ENCODE data around the gene TASP1. TPM values are rescaled to one million over a fixed set of nuclear protein-coding genes. Genes with fewer than 3 reads are reported as not detected.

The TASP1 gene
- total RNA-seq, 1 experiment from 2014 or later, result 9.5 TPM

DNA sequence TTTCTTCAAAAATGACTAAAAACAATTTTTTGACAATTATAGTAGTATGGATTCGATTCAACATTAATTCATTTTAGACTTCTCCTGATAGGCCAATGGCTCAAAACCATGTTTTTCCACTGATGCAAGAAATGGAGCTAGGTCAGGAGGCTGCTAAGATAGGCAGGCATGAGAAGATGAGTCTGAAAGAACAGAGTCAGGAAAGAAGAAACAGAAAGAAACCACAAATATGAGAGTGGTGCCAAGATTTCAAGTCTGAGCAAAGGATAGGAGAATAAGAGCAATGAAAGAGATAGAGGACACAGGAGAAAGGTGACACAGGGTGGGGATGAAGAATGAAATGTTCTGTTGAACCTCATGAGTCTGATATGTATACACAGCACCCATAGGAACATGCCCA, 112.2 kb downstream of the TASP1 start:
- H2BK5ac ChIP-seq (ENCODE audit: insufficient read length, low read length), result no peak overlapping the region
- no peak overlapping the region for H2BK120ac ChIP-seq (ENCODE audit: low read depth, low read length, poor library complexity, severe bottlenecking)
- WGBS (ENCODE audit: extremely low coverage, insufficient read length, low lambda C conversion rate), result no CpG with 5 or more reads among the region's 1 CpG
- H3K4me2 ChIP-seq (ENCODE audit: insufficient read depth, insufficient read length, low read length), result no peak overlapping the region
- no peak overlapping the region for H3K18ac ChIP-seq (ENCODE audit: insufficient read length, low read depth, low read length)
- Mint-ChIP-seq H3K27me3 (ENCODE audit: low read depth) (no peaks in the 10 kb centered on the region), H3K36me3 (ENCODE audit: insufficient read depth in 1 of 3, low read depth in 3 of 3) (peaks cover 6 to 13% (median 7%) of the 10 kb centered on the region in 3 experiments; a peak in 6 of 7 replicates), H3K27ac (no peak overlapping the region), H3K9me3 (no peaks in the 10 kb centered on the region), H3K4me3 (no peak overlapping the region), H3K4me1 (no peaks in the 10 kb centered on the region)
- H3K9ac ChIP-seq (ENCODE audit: extremely low read depth, insufficient read length, low read length), result no peak overlapping the region
- no peak overlapping the region for H3K56ac ChIP-seq (ENCODE audit: insufficient read length, low read depth, low read length)
- no peak overlapping the region for H3K23ac ChIP-seq (ENCODE audit: insufficient read length, low read depth, low read length)
- no peak overlapping the region for H3K27ac ChIP-seq (ENCODE audit: insufficient read length, low read depth, low read length)
- no peak overlapping the region for H3K4ac ChIP-seq (ENCODE audit: low read depth, low read length)
- no peaks in the 10 kb centered on the region for H4K20me1 ChIP-seq (ENCODE audit: control insufficient read depth, insufficient read depth, insufficient read length)
- no peak overlapping the region for H4K91ac ChIP-seq (ENCODE audit: insufficient read length, low read depth, low read length)
- no peak overlapping the region for H2AFZ ChIP-seq (ENCODE audit: low read length)
- no peaks in the 10 kb centered on the region for H3K27me3 ChIP-seq (ENCODE audit: insufficient read depth, low read length)
- H4K8ac ChIP-seq (replicated peaks; ENCODE audit: insufficient read length, low read depth, low read length), result no peak overlapping the region
- H2BK15ac ChIP-seq (ENCODE audit: low read depth, low read length), result no peak overlapping the region
- no peaks in the 10 kb centered on the region for H3K23me2 ChIP-seq (ENCODE audit: insufficient read length, low read depth, low read length, poor library complexity, severe bottlenecking)
- no peak for DNase-seq
- H3K9me3 ChIP-seq (ENCODE audit: control insufficient read depth, low read depth, low read length), result no peaks in the 10 kb centered on the region
- no peak overlapping the region for H2AK5ac ChIP-seq (ENCODE audit: insufficient read length, low read length)
- no peak overlapping the region for H3K14ac ChIP-seq (ENCODE audit: insufficient read depth, low read length)
- no peak overlapping the region for H3T11ph ChIP-seq (ENCODE audit: low read length)
- no peaks in the 10 kb centered on the region for H3K4me1 ChIP-seq (ENCODE audit: insufficient read depth, low read length)
- H4K5ac ChIP-seq (ENCODE audit: insufficient read length, low read depth, low read length), result no peak overlapping the region
- no peak overlapping the region for H2BK20ac ChIP-seq (ENCODE audit: low read depth, low read length, poor library complexity, severe bottlenecking)
- H3K79me1 ChIP-seq (ENCODE audit: insufficient read depth, low read depth, low read length, poor library complexity, severe bottlenecking), result no peaks in the 10 kb centered on the region
- TF ChIP-seq, protein P1, sequence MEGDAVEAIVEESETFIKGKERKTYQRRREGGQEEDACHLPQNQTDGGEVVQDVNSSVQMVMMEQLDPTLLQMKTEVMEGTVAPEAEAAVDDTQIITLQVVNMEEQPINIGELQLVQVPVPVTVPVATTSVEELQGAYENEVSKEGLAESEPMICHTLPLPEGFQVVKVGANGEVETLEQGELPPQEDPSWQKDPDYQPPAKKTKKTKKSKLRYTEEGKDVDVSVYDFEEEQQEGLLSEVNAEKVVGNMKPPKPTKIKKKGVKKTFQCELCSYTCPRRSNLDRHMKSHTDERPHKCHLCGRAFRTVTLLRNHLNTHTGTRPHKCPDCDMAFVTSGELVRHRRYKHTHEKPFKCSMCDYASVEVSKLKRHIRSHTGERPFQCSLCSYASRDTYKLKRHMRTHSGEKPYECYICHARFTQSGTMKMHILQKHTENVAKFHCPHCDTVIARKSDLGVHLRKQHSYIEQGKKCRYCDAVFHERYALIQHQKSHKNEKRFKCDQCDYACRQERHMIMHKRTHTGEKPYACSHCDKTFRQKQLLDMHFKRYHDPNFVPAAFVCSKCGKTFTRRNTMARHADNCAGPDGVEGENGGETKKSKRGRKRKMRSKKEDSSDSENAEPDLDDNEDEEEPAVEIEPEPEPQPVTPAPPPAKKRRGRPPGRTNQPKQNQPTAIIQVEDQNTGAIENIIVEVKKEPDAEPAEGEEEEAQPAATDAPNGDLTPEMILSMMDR (conservative IDR thresholded peaks at IDR 0.05), result no peak
- no peak overlapping the region for H2BK12ac ChIP-seq (ENCODE audit: insufficient read length, low read depth, low read length)
- no peaks in the 10 kb centered on the region for H3K79me2 ChIP-seq (ENCODE audit: insufficient read depth, low read length)

Data from H9 (cell line).